ENCODE results near the gene CEP57.

DNA sequence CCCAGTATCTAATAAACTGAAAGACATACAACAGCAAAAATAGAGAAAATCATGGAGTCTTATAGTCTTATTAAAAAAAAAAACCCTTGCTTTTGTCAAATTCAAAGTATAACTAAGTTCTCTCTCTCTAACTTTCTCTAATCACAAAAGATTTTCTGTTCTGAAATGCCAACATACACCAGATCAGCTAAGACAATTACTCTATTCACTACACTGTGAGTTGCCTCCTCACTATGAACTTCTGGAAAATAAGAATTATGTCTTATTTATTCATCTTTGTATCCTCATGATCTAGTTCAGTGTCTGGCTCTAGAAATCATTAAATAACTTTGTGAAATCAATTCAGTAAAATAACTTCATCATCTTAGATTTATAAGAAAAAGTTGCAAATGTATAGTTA, 13.4 kb upstream of the CEP57 start:
- TF ChIP-seq CTCF (IDR thresholded peaks at IDR 0.05) (no peak), POLR2A (IDR thresholded peaks at IDR 0.05) (no peak)

Data from heart left ventricle (tissue), 13 donors.